Suprapubic skin (tissue), 4 donors: Measurements from ENCODE around the gene IMMP2L.

ENCODE experiments used
- EP300 ChIP-seq: sonication (generic); formaldehyde crosslinking; IDR thresholded peaks from one replicate; pipeline ENCODE4 v1.6.1; 2017; ENCODE audit warnings: antibody characterized with exemption
- POLR2A ChIP-seq, 2 donors: fragments of 450-650 bp; IDR thresholded peaks; one replicate each; pipeline ENCODE4 v1.6.1; 2017; ENCODE audit warnings: antibody characterized with exemption in 2 of 2, mild to moderate bottlenecking in 2 of 2, moderate library complexity in 2 of 2
- POLR2AphosphoS5 ChIP-seq, 3 donors: sonication (generic); formaldehyde crosslinking; IDR thresholded peaks; one replicate each; pipeline ENCODE4 v1.6.1; 2017; ENCODE audit warnings: antibody characterized with exemption in 3 of 3
- TF ChIP-seq, protein P1 (sequence below), 2 donors: fragments of 200-600 bp in 1 of 2; fragments of 450-650 bp in 1 of 2; sonication (generic) in 1 of 2; IDR thresholded peaks; one replicate each; pipeline ENCODE4 v1.5.1; 2016 to 2019; ENCODE audit warnings: antibody characterized with exemption in 2 of 2, mild to moderate bottlenecking in 1 of 2, moderate library complexity in 1 of 2

- TF ChIP-seq, protein P1, sequence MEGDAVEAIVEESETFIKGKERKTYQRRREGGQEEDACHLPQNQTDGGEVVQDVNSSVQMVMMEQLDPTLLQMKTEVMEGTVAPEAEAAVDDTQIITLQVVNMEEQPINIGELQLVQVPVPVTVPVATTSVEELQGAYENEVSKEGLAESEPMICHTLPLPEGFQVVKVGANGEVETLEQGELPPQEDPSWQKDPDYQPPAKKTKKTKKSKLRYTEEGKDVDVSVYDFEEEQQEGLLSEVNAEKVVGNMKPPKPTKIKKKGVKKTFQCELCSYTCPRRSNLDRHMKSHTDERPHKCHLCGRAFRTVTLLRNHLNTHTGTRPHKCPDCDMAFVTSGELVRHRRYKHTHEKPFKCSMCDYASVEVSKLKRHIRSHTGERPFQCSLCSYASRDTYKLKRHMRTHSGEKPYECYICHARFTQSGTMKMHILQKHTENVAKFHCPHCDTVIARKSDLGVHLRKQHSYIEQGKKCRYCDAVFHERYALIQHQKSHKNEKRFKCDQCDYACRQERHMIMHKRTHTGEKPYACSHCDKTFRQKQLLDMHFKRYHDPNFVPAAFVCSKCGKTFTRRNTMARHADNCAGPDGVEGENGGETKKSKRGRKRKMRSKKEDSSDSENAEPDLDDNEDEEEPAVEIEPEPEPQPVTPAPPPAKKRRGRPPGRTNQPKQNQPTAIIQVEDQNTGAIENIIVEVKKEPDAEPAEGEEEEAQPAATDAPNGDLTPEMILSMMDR (IDR thresholded peaks at IDR 0.05), result no peak
- TF ChIP-seq POLR2A (IDR thresholded peaks at IDR 0.05), result no peak
- no peak for TF ChIP-seq POLR2AphosphoS5 (IDR thresholded peaks at IDR 0.05)
- TF ChIP-seq EP300, result no peak
These were observed 323.4 kb downstream of the IMMP2L start for GRCh38 chr7:111238886-111239285.
